Measurements from ENCODE around the gene SCG3.

SCG3 gene

GRCh38 chr15:51714911-51715310, 33.6 kb downstream of the SCG3 start:
- peaks cover 15% of the 10 kb centered on the region for H3K36me3 ChIP-seq (replicated peaks; ENCODE audit: low read depth, low read length)
- no peak overlapping the region for H3K4me3 ChIP-seq (ENCODE audit: low read length)
- no peaks in the 10 kb centered on the region for H3K27me3 ChIP-seq (ENCODE audit: low read depth, low read length)
- H3K4me2 ChIP-seq (ENCODE audit: low read length), result no peak overlapping the region
- H3K9me3 ChIP-seq (ENCODE audit: insufficient read depth, low read length), result no peaks in the 10 kb centered on the region
- H3K79me2 ChIP-seq (ENCODE audit: low read length), result no peaks in the 10 kb centered on the region
- H4K20me1 ChIP-seq (ENCODE audit: insufficient read depth, low read length), result no peaks in the 10 kb centered on the region
- H3K9ac ChIP-seq (ENCODE audit: low read length), result no peak overlapping the region
- H3K4me1 ChIP-seq (ENCODE audit: low read length), result no peaks in the 10 kb centered on the region
- TF ChIP-seq, protein P1, sequence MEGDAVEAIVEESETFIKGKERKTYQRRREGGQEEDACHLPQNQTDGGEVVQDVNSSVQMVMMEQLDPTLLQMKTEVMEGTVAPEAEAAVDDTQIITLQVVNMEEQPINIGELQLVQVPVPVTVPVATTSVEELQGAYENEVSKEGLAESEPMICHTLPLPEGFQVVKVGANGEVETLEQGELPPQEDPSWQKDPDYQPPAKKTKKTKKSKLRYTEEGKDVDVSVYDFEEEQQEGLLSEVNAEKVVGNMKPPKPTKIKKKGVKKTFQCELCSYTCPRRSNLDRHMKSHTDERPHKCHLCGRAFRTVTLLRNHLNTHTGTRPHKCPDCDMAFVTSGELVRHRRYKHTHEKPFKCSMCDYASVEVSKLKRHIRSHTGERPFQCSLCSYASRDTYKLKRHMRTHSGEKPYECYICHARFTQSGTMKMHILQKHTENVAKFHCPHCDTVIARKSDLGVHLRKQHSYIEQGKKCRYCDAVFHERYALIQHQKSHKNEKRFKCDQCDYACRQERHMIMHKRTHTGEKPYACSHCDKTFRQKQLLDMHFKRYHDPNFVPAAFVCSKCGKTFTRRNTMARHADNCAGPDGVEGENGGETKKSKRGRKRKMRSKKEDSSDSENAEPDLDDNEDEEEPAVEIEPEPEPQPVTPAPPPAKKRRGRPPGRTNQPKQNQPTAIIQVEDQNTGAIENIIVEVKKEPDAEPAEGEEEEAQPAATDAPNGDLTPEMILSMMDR (IDR thresholded peaks at IDR 0.05; ENCODE audit: low read depth, low read length), result no peak
- TF ChIP-seq EZH2phosphoT487 (IDR thresholded peaks at IDR 0.05; ENCODE audit: low read depth), result no peak
- no peak overlapping the region for H3K27ac ChIP-seq (ENCODE audit: low read length)
- no peak overlapping the region for H2AFZ ChIP-seq (ENCODE audit: low read depth, low read length)

GRCh38 chr15:51718219-51718618, 36.9 kb downstream of the SCG3 start:
- no peak overlapping the region for H3K4me2 ChIP-seq (ENCODE audit: low read length)
- no peak overlapping the region for H3K9ac ChIP-seq (ENCODE audit: low read length)
- H3K9me3 ChIP-seq (ENCODE audit: insufficient read depth, low read length), result no peaks in the 10 kb centered on the region
- peaks cover 26% of the 10 kb centered on the region for H3K36me3 ChIP-seq (replicated peaks; ENCODE audit: low read depth, low read length)
- TF ChIP-seq EZH2phosphoT487 (IDR thresholded peaks at IDR 0.05; ENCODE audit: low read depth), result no peak
- TF ChIP-seq, protein P1 (IDR thresholded peaks at IDR 0.05; ENCODE audit: low read depth, low read length), result no peak
- H3K4me3 ChIP-seq (ENCODE audit: low read length), result no peak overlapping the region
- H4K20me1 ChIP-seq (ENCODE audit: insufficient read depth, low read length), result no peaks in the 10 kb centered on the region
- no peaks in the 10 kb centered on the region for H3K4me1 ChIP-seq (ENCODE audit: low read length)
- H3K79me2 ChIP-seq (ENCODE audit: low read length), result no peaks in the 10 kb centered on the region
- H2AFZ ChIP-seq (ENCODE audit: low read depth, low read length), result no peak overlapping the region
- no peaks in the 10 kb centered on the region for H3K27me3 ChIP-seq (ENCODE audit: low read depth, low read length)
- no peak overlapping the region for H3K27ac ChIP-seq (ENCODE audit: low read length)

GRCh38 chr15:51718746-51719145, 37.4 kb downstream of the SCG3 start:
- Histone ChIP-seq H3K27me3 (ENCODE audit: low read depth, low read length) (no peaks in the 10 kb centered on the region), H3K9me3 (ENCODE audit: insufficient read depth, low read length) (no peaks in the 10 kb centered on the region), H2AFZ (ENCODE audit: low read depth, low read length) (no peak overlapping the region), H3K27ac (ENCODE audit: low read length) (no peak overlapping the region), H4K20me1 (ENCODE audit: insufficient read depth, low read length) (no peaks in the 10 kb centered on the region), H3K36me3 (replicated peaks; ENCODE audit: low read depth, low read length) (peaks cover 30% of the 10 kb centered on the region), H3K4me3 (ENCODE audit: low read length) (no peak overlapping the region), H3K9ac (ENCODE audit: low read length) (no peak overlapping the region), H3K4me2 (ENCODE audit: low read length) (no peak overlapping the region), H3K79me2 (ENCODE audit: low read length) (no peaks in the 10 kb centered on the region), H3K4me1 (ENCODE audit: low read length) (no peaks in the 10 kb centered on the region)
- TF ChIP-seq, protein P1 (IDR thresholded peaks at IDR 0.05; ENCODE audit: low read depth, low read length), result no peak
- TF ChIP-seq EZH2phosphoT487 (IDR thresholded peaks at IDR 0.05; ENCODE audit: low read depth), result no peak

- Histone ChIP-seq H2AFZ (ENCODE audit: low read depth, low read length) (no peak overlapping the region), H3K9ac (ENCODE audit: low read length) (no peak overlapping the region), H3K4me2 (ENCODE audit: low read length) (no peak overlapping the region), H3K27me3 (ENCODE audit: low read depth, low read length) (no peaks in the 10 kb centered on the region), H4K20me1 (ENCODE audit: insufficient read depth, low read length) (no peaks in the 10 kb centered on the region), H3K79me2 (ENCODE audit: low read length) (0 out of 2 replicates have a peak, but pooled peaks cover 3% of the 10 kb centered on the region), H3K4me1 (ENCODE audit: low read length) (no peaks in the 10 kb centered on the region), H3K27ac (ENCODE audit: low read length) (no peak overlapping the region), H3K4me3 (ENCODE audit: low read length) (no peak overlapping the region), H3K9me3 (ENCODE audit: insufficient read depth, low read length) (no peaks in the 10 kb centered on the region), H3K36me3 (replicated peaks; ENCODE audit: low read depth, low read length) (peaks cover 34% of the 10 kb centered on the region)
- no peak for TF ChIP-seq EZH2phosphoT487 (IDR thresholded peaks at IDR 0.05; ENCODE audit: low read depth)
- TF ChIP-seq, protein P1 (IDR thresholded peaks at IDR 0.05; ENCODE audit: low read depth, low read length), result no peak
Observed at GRCh38 chr15:51720201-51720995, 39.1 kb downstream of the SCG3 start.

Data from OCI-LY3 (cell line).